ENCODE results near the gene KCNRG. TPM values are rescaled to one million over a fixed set of nuclear protein-coding genes. Genes with fewer than 3 reads are reported as not detected.
"Not testable (repeated sequence)": the region's sequence is repeated elsewhere in the genome, so short reads cannot be mapped to it uniquely, and the experiment has no call there.

KCNRG gene
- 5.5 and 7.6 TPM in 2 replicates for total RNA-seq

DNA sequence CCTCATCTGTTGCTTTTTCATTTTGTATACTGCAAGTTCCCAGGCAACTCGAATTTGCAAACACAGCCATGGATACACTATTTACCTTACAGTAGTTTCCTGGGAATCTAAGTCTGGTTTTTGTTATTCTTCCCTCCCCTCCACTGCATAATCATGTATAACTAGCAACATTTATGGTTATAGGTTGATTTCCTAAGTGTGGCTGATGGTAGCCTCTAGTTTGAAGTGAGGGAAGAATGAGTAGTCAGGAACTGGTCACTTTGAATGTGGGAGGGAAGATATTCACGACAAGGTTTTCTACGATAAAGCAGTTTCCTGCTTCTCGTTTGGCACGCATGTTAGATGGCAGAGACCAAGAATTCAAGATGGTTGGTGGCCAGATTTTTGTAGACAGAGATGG is at the start of gene KCNRG:
Gene KCNRG, plus strand, starts transcription at position 187 of the 400 bp plus-strand sequence. Its CDS starts 50 bp downstream, at position 237.
- DNase-seq (ENCODE audit: low read depth), result peak; percentile 54

GRCh38 chr13:49967456-49967855 is 47.8 kb upstream of the KCNRG start:
- DNase-seq (ENCODE audit: low read depth), result no peak

GRCh38 chr13:49972709-49973108 is 42.5 kb upstream of the KCNRG start:
- no peak for DNase-seq (ENCODE audit: low read depth)

DNA sequence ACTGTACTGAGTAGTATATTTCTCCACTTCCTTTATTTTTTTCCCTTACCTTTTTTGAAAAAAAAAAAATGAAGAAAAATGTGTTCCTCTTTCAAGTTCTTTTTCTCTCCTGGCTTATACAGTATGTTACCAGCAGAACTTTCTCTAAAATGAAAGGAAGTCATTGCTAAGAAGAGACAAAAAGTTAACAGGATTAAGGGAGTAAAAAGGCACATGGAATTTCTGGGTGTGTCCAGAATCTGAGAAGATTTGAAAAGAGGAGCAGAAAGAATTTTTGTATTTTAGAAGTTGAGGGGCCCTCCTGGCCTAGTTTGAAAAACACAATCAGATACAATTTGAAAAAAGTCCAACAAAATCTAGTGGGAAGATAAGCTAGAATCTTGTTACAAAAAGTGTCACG is 39.4 kb upstream of the KCNRG start:
- no peak for DNase-seq (ENCODE audit: low read depth)

- DNase-seq (ENCODE audit: low read depth), result peak; percentile 61
These were observed 38.7 kb upstream of the KCNRG start for GRCh38 chr13:49976314-49977258.

DNA sequence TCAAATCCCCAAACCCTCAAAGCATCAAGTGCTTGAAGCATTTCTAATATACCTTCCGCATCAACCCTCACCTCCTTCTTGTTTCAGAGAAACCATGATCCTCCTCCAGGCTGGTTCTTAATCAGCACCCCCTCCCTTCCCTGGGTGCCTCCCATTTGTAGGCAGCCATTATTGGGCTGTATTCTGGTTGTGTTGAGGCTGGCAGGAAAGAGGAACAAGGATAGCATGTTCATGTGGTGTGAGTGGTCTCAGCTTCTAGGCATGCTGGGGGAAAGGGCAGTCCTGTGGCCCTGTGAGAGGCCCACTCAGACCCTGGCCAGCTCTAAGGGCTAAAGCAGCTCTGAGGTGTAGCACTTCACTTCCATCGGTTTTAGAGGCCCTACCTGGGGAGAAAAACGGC is 37.3 kb upstream of the KCNRG start:
- no peak for DNase-seq (ENCODE audit: low read depth)

DNA sequence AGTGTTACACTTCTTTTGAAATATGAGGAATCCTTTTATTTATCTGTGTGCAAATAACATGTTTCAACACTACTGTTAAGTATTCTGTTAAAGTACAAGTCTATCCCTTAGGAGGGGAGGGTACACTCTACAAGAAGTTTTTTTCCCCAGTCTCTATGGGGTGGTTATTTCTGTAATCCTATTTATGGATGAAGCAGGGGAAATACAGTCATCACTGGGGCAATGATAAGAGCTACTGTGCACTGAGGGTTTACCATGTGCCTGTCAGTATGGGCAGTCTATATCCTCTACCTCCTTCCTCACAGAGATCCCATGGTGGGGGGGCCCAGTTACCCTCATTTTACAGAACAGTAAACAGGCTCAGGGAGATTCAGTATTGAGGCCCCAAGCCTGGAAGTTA is 35.0 kb upstream of the KCNRG start:
- DNase-seq (ENCODE audit: low read depth), result no peak

DNA sequence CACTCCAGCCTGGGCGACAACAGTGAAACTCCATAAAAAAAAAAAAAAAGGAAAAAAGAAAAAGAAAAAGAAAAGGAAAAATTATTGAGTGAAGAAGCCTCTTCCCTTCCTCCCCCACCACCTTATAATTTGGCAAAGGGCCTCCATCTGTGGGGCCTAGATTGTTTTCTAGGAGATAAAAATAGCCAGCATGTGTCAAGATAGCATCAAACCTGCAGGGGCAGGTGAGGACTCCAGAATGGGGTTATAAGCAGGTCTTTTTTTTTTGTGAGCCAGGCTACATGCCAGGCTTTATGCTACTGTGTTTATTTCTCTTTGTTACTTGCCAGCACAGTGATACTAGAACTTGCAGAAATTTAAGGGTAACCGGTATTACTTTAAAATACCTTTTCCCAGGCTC is 30.1 kb upstream of the KCNRG start:
- no peak for DNase-seq (ENCODE audit: low read depth)

DNA sequence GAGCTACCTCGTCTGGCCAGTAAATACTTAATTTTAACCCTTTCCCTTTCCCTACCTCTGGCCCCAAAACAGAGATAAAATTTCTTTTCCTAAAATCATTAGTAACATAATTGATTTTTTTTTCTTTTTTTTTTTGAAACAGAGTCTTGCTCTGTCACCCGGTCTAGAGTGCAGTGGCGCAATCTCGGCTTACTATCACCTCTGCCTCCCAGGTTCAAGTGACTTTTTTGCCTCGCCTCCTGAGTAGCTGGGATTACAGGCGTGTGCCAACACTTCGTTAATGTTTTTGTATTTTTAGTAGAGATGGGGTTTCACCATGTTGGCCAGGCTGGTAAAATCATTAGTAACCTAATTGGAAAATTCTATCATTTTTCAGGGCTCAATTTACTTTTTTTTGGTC is 28.8 kb upstream of the KCNRG start:
- DNase-seq (ENCODE audit: low read depth), result no peak

GRCh38 chr13:49990612-49991011 is 24.6 kb upstream of the KCNRG start:
- not testable (repeated sequence) for DNase-seq (ENCODE audit: low read depth)

- no peak for DNase-seq (ENCODE audit: low read depth)
These were observed 22.1 kb upstream of the KCNRG start for GRCh38 chr13:49993111-49993510.

DNA sequence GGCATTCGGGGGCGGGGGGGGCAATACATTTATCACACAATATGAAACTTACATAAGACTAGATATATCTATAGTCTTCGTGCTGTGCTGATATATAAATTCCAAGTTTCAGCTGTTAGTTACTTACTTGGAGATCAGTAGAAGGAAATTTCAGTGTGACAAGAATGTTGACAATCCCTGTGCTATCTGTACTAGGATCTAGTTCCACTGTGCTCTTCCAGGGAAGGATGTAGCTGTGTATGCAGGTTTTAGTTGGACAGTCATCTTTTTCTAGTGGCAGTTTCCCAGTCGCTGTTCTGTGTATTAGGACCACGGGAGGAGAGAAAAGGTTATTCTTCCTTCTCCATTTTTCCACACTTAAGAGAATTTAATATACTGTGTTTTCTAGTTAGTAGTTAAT is 21.6 kb upstream of the KCNRG start:
- no peak for DNase-seq (ENCODE audit: low read depth)

DNA sequence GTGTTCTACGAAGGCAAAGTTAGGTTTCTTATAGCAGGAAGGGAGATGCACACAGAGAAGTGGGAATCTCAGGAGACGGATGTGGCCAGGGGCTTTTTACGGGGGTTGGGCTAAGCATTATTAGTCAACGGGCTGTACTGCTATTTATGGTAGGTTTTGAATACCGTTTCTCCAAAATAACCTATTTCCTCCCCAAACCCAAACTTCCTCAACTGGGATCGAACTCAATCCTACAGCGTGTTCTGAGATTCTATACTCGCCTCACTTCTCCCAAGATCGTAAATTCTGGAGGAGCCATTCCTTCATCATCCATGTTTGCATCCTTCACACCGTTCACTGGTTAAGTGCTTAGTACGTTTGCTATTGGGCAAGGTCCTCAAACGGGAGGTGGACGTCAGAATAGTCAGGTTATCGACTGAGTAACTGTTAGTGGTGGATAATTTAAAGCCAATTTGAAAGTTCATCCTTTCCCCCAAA is 19.6 kb upstream of the KCNRG start:
- DNase-seq (ENCODE audit: low read depth), result no peak

DNA sequence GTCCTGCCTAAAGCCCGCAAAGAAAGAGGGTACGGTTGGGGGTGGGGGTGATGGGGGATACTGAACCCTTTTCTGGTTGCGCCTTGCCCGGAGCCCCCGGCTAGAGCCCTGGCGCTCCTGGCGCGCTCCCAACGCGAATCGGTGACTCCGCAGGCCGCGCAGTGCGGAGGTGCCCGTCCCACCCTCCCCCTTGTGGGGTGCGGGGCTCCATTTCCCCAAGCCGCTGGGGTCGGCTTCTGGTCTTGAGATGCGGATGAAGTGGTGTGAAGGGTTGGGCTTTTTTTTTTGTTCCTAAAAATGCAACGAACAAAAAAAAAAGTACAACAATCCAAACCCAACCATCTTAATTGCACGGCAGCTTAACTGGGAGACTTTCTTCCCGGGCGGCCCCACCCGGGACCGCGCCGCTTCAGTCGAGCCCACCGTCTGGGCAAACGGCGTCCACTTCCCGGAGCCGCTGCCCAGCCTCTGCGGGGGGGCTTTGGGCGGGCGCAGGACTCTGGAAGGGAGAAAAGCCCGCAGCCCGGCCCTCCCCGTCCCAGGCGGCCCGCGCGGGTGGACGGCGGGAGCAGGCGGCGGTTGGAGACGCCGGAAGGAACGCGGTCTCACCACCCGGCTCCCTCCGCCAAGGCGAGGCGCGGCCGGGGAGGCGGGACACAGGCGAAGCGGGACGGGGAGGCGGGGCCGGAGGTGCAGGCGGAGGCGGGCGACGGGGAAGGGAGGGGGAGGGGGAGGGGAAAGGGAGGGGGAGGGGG is 18.9 kb upstream of the KCNRG start:
- peak; percentile 58 for DNase-seq (ENCODE audit: low read depth)

DNA sequence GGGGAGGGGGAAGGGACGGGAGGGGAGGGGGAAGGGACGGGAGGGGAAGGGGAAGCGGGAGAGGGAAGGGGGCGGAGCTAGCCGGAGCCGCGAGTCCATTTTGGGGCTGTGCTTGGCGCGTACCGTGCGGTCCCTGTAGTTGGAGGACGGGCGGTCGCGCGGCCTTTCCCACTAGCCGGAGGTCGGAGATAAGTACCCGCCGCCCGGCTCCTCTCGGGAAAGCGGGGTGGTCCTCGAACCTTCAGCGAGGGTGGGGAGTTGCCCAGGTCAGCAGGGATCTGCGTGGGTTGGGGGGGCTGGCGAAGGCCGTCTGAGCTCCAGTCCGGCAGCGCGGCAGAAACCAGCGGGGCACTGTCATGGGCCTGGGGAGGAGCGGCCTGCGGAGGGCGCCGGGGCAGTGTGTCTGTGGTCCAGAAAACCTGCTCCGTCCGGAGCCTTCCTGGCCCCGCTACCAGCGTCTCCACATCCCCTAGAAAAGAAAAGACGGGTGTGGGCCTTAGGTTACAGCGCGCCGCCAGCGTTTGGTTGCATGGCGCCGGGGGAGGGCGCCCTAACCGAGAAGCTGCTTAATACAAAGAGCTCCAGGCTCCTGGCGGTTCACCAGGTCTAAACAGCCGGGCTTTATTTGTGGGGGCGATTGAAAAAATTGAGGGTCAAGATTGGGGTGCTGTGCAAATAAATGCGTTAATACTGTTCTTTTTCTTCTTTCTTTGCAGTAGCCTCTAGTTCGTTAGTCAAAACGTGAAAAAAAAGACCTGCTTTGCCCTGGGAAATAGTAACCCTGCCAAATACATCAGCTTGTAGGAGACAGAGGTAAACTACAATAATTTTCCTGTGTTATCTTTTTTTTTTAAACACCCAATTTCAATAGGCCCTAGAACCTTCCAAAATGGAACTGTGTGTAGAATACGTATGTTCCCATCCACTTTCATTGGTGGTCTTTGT is 18.0 kb upstream of the KCNRG start, which contains the start of gene TRIM13:
Gene TRIM13, plus strand, starts transcription at position 92 of the 945 bp plus-strand sequence. CDS start 14,899 bp downstream, outside the sequence.
- DNase-seq (ENCODE audit: low read depth), result peak; percentile 76

DNA sequence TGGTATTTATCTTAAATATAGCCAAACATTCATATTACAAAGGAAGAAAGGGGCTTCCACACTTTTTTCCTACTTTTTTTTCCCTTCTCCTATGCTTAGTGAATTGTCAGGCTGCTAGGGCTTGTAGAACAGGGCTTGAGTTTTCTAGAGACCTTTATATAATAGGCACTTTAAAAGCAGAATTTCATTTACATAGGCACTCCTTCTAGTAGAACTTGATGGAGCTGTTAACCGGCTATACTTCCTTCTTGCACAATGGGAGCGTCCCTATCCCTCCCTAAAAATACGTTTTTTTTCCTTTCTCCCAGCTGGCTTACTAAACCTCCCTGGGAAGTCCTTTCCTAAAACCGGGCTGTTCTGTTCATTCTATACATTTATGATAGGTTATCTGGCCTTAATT is 17.3 kb upstream of the KCNRG start:
- DNase-seq (ENCODE audit: low read depth), result peak; percentile 31

- DNase-seq (ENCODE audit: low read depth), result no peak
These were observed 16.3 kb upstream of the KCNRG start for GRCh38 chr13:49998714-49999624.

- DNase-seq (ENCODE audit: low read depth), result peak; percentile 60
These were observed 14.0 kb upstream of the KCNRG start for GRCh38 chr13:50001287-50001686.

DNA sequence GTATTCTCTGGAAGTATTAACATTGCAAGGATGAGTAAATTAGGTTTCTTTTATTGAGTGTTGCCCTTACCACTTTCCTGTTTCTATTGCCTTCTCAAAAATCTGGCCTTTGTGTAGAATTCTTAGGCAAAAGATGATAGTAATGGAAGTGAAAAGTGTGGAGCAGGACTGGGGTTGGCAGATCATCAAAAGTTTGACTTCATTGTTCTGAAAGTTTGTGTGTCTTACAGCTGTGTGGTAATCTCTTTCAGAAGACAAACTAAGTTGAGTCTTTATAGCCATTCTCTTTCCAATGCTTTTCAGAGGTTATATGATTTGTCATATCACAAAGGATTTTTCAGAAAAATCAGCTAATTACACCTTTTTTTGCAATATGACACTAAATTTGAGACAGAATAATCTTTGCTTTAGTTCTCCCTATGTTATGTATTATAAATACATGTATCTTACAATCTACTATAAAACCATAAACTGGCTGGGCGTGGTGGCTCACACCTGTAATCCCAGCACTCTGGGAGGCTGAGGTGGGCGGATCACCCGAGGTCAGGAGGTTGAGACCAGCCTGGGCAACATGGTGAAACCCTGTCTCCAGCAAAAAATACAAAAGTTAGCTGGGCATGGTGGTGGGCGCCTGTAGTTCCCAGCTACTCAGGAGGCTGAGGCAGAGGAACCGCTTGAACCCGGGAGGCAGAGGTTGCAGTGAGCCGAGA is 8.7 kb upstream of the KCNRG start:
- DNase-seq (ENCODE audit: low read depth), result no peak

GRCh38 chr13:50011461-50011860 is 3.8 kb upstream of the KCNRG start:
- DNase-seq (ENCODE audit: low read depth), result no peak

Measured in renal cortical epithelial cell (primary cell).